PC-3 (cell line): ENCODE data around the gene ZMPSTE24.

Source experiments
- CTCF ChIP-seq: fragments of 300-600 bp; sonication (generic); conservative IDR thresholded peaks from 2 replicates; pipeline ENCODE4 v1.5.1; 2017; ENCODE audit warnings: antibody characterized with exemption, low read depth, mild to moderate bottlenecking, low read length
- EZH2 ChIP-seq: fragments of 300-600 bp; sonication (generic); IDR thresholded peaks from one replicate; pipeline ENCODE4 v1.6.1; 2017; ENCODE audit warnings: antibody characterized with exemption, mild to moderate bottlenecking, low read length; ENCODE audit not compliant: unreplicated experiment
- EZH2phosphoT487 ChIP-seq: fragments of 300-600 bp; sonication (generic); IDR thresholded peaks from 2 replicates; pipeline ENCODE4 v1.6.1; 2018; ENCODE audit warnings: mild to moderate bottlenecking, antibody characterized with exemption, low read length, borderline replicate concordance

- no peak for TF ChIP-seq CTCF
- TF ChIP-seq EZH2phosphoT487, result no peak
- TF ChIP-seq EZH2, result no peak
Measured at GRCh38 chr1:40218333-40218732, 39.7 kb upstream of the ZMPSTE24 start.
